ENCODE measurements around the gene TAL1.

The TAL1 gene

GRCh38 chr1:47211796-47212269 is 20.2 kb downstream of the TAL1 start:
- no peak for TF ChIP-seq CTCF (IDR thresholded peaks at IDR 0.05)
- no peak overlapping the region for H3K4me3 Mint-ChIP-seq
- no peak for DNase-seq
- peaks cover 4% of the 10 kb centered on the region for H3K4me1 Mint-ChIP-seq
- H3K27me3 Mint-ChIP-seq (ENCODE audit: low read depth, poor library complexity): peaks cover 55% of the 10 kb centered on the region
- H3K36me3 Mint-ChIP-seq (ENCODE audit: low read depth): no peaks in the 10 kb centered on the region
- no peak overlapping the region for H3K27ac Mint-ChIP-seq
- H3K9me3 Mint-ChIP-seq: no peaks in the 10 kb centered on the region

DNA sequence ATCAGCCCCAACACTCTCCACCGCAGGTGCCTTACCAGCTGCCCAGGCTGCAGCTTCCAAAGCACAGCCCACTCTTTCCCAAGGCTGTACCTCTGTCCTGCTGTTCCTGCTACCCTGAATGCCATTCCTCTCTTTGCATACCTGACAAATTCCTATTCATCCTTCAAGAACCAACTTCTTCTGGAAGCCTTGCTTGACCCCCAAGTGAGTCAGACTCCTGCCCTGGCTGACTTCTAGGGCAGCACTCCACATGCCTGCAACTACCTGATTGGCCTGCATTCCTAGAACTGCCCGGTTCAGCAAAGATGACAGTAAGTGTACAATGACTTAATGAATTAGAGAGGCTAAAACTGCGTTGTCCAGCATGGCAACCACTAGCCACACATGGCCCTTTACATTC is 21.4 kb downstream of the TAL1 start:
- H3K4me1 Mint-ChIP-seq: peaks cover 4% of the 10 kb centered on the region
- TF ChIP-seq CTCF (IDR thresholded peaks at IDR 0.05): no peak
- H3K27ac Mint-ChIP-seq: no peak overlapping the region
- peaks cover 61% of the 10 kb centered on the region for H3K27me3 Mint-ChIP-seq (ENCODE audit: low read depth, poor library complexity)
- H3K9me3 Mint-ChIP-seq: no peaks in the 10 kb centered on the region
- no peak for DNase-seq
- no peaks in the 10 kb centered on the region for H3K36me3 Mint-ChIP-seq (ENCODE audit: low read depth)
- H3K4me3 Mint-ChIP-seq: no peak overlapping the region

- no peaks in the 10 kb centered on the region for H3K9me3 Mint-ChIP-seq
- H3K36me3 Mint-ChIP-seq (ENCODE audit: low read depth): no peaks in the 10 kb centered on the region
- peaks cover 66% of the 10 kb centered on the region for H3K27me3 Mint-ChIP-seq (ENCODE audit: low read depth, poor library complexity)
- H3K27ac Mint-ChIP-seq: no peak overlapping the region
- DNase-seq: no peak
- no peak for TF ChIP-seq CTCF (IDR thresholded peaks at IDR 0.05)
- H3K4me3 Mint-ChIP-seq: no peak overlapping the region
- peaks cover 4% of the 10 kb centered on the region for H3K4me1 Mint-ChIP-seq
Measured at GRCh38 chr1:47209725-47210325, 22.2 kb downstream of the TAL1 start.

GRCh38 chr1:47209091-47209490 is 22.9 kb downstream of the TAL1 start:
- Mint-ChIP-seq H3K27me3 (ENCODE audit: low read depth, poor library complexity) (peaks cover 72% of the 10 kb centered on the region), H3K4me1 (peaks cover 4% of the 10 kb centered on the region)

GRCh38 chr1:47208374-47208850 is 23.6 kb downstream of the TAL1 start:
- TF ChIP-seq CTCF (IDR thresholded peaks at IDR 0.05): no peak

More at GRCh38 chr1:47209091-47209490, 22.9 kb downstream of the TAL1 start:
- no peak overlapping the region for H3K27ac Mint-ChIP-seq
- H3K9me3 Mint-ChIP-seq: peaks cover 6% of the 10 kb centered on the region
- no peaks in the 10 kb centered on the region for H3K36me3 Mint-ChIP-seq (ENCODE audit: low read depth)
- TF ChIP-seq CTCF (IDR thresholded peaks at IDR 0.05): no peak
- no peak overlapping the region for H3K4me3 Mint-ChIP-seq
- DNase-seq: no peak

DNA sequence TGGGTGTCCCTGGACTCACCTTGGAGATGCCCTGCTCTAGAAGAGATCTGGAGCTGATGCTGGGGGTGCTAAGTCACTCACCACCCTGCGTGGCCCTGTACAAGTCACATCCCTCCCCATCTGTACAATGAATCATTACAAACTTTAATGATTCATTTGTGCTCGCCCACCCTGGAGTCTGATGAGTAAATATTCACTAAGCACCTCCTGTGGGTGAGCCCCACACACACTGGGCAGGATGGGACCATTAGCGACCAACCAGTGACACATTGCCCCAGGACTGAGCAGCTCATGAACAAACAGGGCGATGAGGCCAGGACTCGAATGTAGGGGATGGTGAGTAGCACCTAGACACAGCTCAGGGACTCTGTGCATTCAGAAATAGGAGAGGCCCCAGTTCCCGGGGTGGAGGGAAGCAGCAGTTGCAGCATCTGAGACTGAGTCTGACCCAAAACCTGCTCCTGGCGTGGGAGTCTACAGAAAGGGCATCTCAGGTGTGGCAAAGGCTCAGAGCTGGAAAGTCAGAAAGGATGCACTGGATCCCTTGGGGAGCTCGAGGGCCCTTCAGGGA is 24.1 kb downstream of the TAL1 start:
- TF ChIP-seq CTCF (IDR thresholded peaks at IDR 0.05): no peak
- H3K4me3 Mint-ChIP-seq: no peak overlapping the region
- H3K36me3 Mint-ChIP-seq (ENCODE audit: low read depth): no peaks in the 10 kb centered on the region
- peaks cover 4% of the 10 kb centered on the region for H3K4me1 Mint-ChIP-seq
- peaks cover 83% of the 10 kb centered on the region for H3K27me3 Mint-ChIP-seq (ENCODE audit: low read depth, poor library complexity)
- peaks cover 18% of the 10 kb centered on the region for H3K9me3 Mint-ChIP-seq
- DNase-seq: no peak
- no peak overlapping the region for H3K27ac Mint-ChIP-seq

More at GRCh38 chr1:47208374-47208850, 23.6 kb downstream of the TAL1 start:
- Mint-ChIP-seq H3K36me3 (ENCODE audit: low read depth) (no peaks in the 10 kb centered on the region), H3K27me3 (ENCODE audit: low read depth, poor library complexity) (peaks cover 78% of the 10 kb centered on the region), H3K4me1 (peaks cover 4% of the 10 kb centered on the region), H3K4me3 (no peak overlapping the region), H3K27ac (no peak overlapping the region), H3K9me3 (peaks cover 12% of the 10 kb centered on the region)
- DNase-seq: no peak

Data from nephron progenitor cell (in vitro differentiated cells).